ENCODE measurements around the gene TMEM239. TPM values are rescaled to one million over a fixed set of nuclear protein-coding genes. Genes with fewer than 3 reads are reported as not detected.

TMEM239 gene
- total and polyA plus RNA-seq, 4 donors, result not detected

GRCh38 chr20:2840138-2840966, 24.2 kb downstream of the TMEM239 start, which contains the start of the genes PCED1A and VPS16:
TSS of gene PCED1A (minus strand) at chr20:2840655. CDS start at chr20:2839912, 743 bp downstream.
TSS of gene VPS16 (plus strand) at chr20:2840745. CDS start at chr20:2840775, 30 bp downstream.
- peak; percentile 87 for DNase-seq (ENCODE audit: low spot score)
- H3K36me3 ChIP-seq (ENCODE audit: control insufficient read depth in 4 of 4, insufficient read depth in 3 of 4, low read depth in 1 of 4, low read length in 3 of 4), result peaks cover 0 to 9% (median 4%) of the 10 kb centered on the region in 4 donors
- H3K9me3 ChIP-seq (ENCODE audit: control insufficient read depth in 4 of 4, low read length in 3 of 4), result no peaks in the 10 kb centered on the region
- 7% methylated on average over 98 of the region's 98 CpGs for WGBS
- peak within 1 kb of the TSS; percentile 74 to 96 for H3K9ac ChIP-seq (ENCODE audit: low read depth in 1 of 2, low read length in 2 of 2)
- peak within 1 kb of the TSS; percentile 88 to 98 (median 90) for H3K4me3 ChIP-seq (ENCODE audit: low read depth in 1 of 3, low read length in 3 of 3)
- TF ChIP-seq HNF4G (IDR thresholded peaks at IDR 0.05), result no peak
- TF ChIP-seq FOXA1 (IDR thresholded peaks at IDR 0.05), result no peak
- no peak for TF ChIP-seq REST (IDR thresholded peaks at IDR 0.05)
- TF ChIP-seq, protein P1, sequence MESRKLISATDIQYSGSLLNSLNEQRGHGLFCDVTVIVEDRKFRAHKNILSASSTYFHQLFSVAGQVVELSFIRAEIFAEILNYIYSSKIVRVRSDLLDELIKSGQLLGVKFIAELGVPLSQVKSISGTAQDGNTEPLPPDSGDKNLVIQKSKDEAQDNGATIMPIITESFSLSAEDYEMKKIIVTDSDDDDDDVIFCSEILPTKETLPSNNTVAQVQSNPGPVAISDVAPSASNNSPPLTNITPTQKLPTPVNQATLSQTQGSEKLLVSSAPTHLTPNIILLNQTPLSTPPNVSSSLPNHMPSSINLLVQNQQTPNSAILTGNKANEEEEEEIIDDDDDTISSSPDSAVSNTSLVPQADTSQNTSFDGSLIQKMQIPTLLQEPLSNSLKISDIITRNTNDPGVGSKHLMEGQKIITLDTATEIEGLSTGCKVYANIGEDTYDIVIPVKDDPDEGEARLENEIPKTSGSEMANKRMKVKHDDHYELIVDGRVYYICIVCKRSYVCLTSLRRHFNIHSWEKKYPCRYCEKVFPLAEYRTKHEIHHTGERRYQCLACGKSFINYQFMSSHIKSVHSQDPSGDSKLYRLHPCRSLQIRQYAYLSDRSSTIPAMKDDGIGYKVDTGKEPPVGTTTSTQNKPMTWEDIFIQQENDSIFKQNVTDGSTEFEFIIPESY (IDR thresholded peaks at IDR 0.05), result no peak
- peak; percentile 80 to 94 for TF ChIP-seq GABPA (IDR thresholded peaks at IDR 0.05 in 1 of 2, conservative IDR thresholded peaks at IDR 0.05 in 1 of 2)
- TF ChIP-seq YY1 (IDR thresholded peaks at IDR 0.05), result peak; percentile 98
- peak within 1 kb of the TSS; percentile 87 to 93 for H3K27ac ChIP-seq (ENCODE audit: low read depth in 1 of 2, low read length in 2 of 2)
- peaks cover 9 to 16% (median 13%) of the 10 kb centered on the region in 4 donors for H3K4me1 ChIP-seq (ENCODE audit: control insufficient read depth in 4 of 4, insufficient read depth in 4 of 4, low read length in 3 of 4)
- no peaks in the 10 kb centered on the region for H3K27me3 ChIP-seq (ENCODE audit: control insufficient read depth in 4 of 4, insufficient read depth in 4 of 4, low read length in 3 of 4)

DNA sequence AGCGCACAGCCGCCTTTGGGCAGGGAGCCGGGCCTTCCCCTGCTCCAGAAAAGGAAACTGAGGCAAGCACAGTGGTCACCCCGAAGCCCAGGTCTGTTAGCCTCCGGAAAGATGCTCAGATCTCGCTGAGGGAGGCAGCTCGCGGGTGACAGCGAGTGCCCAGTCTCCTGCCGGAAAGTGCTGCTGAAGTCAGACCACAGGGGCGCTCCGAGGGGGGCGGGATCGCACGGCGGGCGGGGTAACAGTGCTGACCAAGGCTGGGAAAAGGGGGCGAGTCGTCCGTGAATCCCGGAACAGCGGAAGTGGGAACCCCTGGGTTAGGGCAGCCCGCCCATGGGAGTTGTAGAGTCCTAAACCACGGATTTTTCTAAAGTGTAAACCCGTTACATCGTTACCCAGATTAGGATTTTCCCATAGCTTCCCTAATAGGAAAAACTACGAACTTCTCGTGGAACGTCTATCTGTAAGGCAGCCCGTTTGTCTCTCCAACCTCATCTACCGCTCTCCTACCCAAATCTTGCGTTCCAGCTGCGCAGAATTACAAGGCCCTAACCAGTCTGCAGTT, 24.9 kb downstream of the TMEM239 start:
- peaks cover 9 to 16% (median 13%) of the 10 kb centered on the region in 4 donors for H3K4me1 ChIP-seq (ENCODE audit: control insufficient read depth in 4 of 4, insufficient read depth in 4 of 4, low read length in 3 of 4)
- H3K9ac ChIP-seq (ENCODE audit: low read depth in 1 of 2, low read length in 2 of 2), result peak overlapping the region; percentile 29 to 49
- H3K36me3 ChIP-seq (ENCODE audit: control insufficient read depth in 4 of 4, insufficient read depth in 3 of 4, low read depth in 1 of 4, low read length in 3 of 4), result peaks cover 0 to 8% (median 3%) of the 10 kb centered on the region in 4 donors
- 6% methylated on average over 33 of the region's 33 CpGs for WGBS
- peak; percentile 62 for DNase-seq (ENCODE audit: low spot score)
- no peaks in the 10 kb centered on the region for H3K9me3 ChIP-seq (ENCODE audit: control insufficient read depth in 4 of 4, low read length in 3 of 4)
- H3K27me3 ChIP-seq (ENCODE audit: control insufficient read depth in 4 of 4, insufficient read depth in 4 of 4, low read length in 3 of 4), result no peaks in the 10 kb centered on the region
- H3K27ac ChIP-seq (ENCODE audit: low read depth in 1 of 2, low read length in 2 of 2), result peak overlapping the region; percentile 67 to 75
- H3K4me3 ChIP-seq (ENCODE audit: low read depth in 1 of 3, low read length in 3 of 3), result peak overlapping the region; percentile 88 to 98 (median 90)
- TF ChIP-seq, protein P2, sequence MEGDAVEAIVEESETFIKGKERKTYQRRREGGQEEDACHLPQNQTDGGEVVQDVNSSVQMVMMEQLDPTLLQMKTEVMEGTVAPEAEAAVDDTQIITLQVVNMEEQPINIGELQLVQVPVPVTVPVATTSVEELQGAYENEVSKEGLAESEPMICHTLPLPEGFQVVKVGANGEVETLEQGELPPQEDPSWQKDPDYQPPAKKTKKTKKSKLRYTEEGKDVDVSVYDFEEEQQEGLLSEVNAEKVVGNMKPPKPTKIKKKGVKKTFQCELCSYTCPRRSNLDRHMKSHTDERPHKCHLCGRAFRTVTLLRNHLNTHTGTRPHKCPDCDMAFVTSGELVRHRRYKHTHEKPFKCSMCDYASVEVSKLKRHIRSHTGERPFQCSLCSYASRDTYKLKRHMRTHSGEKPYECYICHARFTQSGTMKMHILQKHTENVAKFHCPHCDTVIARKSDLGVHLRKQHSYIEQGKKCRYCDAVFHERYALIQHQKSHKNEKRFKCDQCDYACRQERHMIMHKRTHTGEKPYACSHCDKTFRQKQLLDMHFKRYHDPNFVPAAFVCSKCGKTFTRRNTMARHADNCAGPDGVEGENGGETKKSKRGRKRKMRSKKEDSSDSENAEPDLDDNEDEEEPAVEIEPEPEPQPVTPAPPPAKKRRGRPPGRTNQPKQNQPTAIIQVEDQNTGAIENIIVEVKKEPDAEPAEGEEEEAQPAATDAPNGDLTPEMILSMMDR (IDR thresholded peaks at IDR 0.05; ENCODE audit: low read depth, low read length, missing input control), result no peak
- TF ChIP-seq RXRA (IDR thresholded peaks at IDR 0.05), result no peak
- TF ChIP-seq RAD21 (IDR thresholded peaks at IDR 0.05), result peak in 1 of 2 donors; percentile 10
- no peak for TF ChIP-seq SP1 (IDR thresholded peaks at IDR 0.05)
- no peak for TF ChIP-seq YY1 (IDR thresholded peaks at IDR 0.05)
- TF ChIP-seq TAF1 (conservative IDR thresholded peaks at IDR 0.05), result no peak

Data from liver (tissue), 9 donors.